HL-60 (cell line): ENCODE data around the gene MAPKAPK2.

Experiments
- DNase-seq, 2 experiments: peaks; one replicate each; pipeline ENCODE4 v3.0.0-alpha.2; 2010 to 2020; ENCODE audit warnings: low read depth in 1 of 2, low spot score in 1 of 2
- H3K27ac ChIP-seq: fragments of 250-450 bp; sonication (Bioruptor Pico); replicated peaks from 2 replicates; pipeline ENCODE4 v1.5.1; 2020; ENCODE audit warnings: mild to moderate bottlenecking, moderate library complexity
- H3K27me3 ChIP-seq: fragments of 250-450 bp; sonication (Bioruptor Pico); 2 replicates; pipeline ENCODE4 v1.5.1; 2021; ENCODE audit warnings: mild to moderate bottlenecking, moderate library complexity; ENCODE audit not compliant: insufficient read depth, poor library complexity, severe bottlenecking
- H3K4me3 ChIP-seq: replicated peaks from 2 replicates; pipeline ENCODE4 v1.5.1; 2011; ENCODE audit warnings: mild to moderate bottlenecking, control low read depth, low read length; ENCODE audit not compliant: insufficient read depth
- CTCF ChIP-seq: IDR thresholded peaks from one replicate; pipeline ENCODE4 v1.5.1; 2011; ENCODE audit warnings: low read length, control low read depth, inconsistent platforms; ENCODE audit not compliant: insufficient read depth
- GABPA ChIP-seq: IDR thresholded peaks from 2 replicates; pipeline ENCODE4 v1.6.1; 2012; ENCODE audit warnings: low read depth
- POLR2AphosphoS5 ChIP-seq: IDR thresholded peaks from 2 replicates; pipeline ENCODE4 v1.6.1; 2012; ENCODE audit warnings: low read depth
- REST ChIP-seq: IDR thresholded peaks from 2 replicates; pipeline ENCODE4 v1.6.1; 2012; ENCODE audit warnings: low read depth; ENCODE audit not compliant: insufficient replicate concordance
- SPI1 ChIP-seq: IDR thresholded peaks from 2 replicates; pipeline ENCODE4 v1.6.1; 2012; ENCODE audit warnings: low read depth, mild to moderate bottlenecking, borderline replicate concordance

The MAPKAPK2 gene

GRCh38 chr1:206770531-206771337 is 86.0 kb downstream of the MAPKAPK2 start, which contains the start of gene IL19:
Gene IL19, plus strand, starts transcription at chr1:206770773. Its CDS starts 65,890 bp downstream, at chr1:206836663.
- H3K4me3 ChIP-seq = no peak within 1 kb of the TSS
- no peaks in the 10 kb centered on the region for H3K27me3 ChIP-seq
- peak in 1 of 2 experiments; percentile 76 for DNase-seq
- peak; percentile 99 for TF ChIP-seq SPI1
- TF ChIP-seq GABPA = no peak
- no peak within 1 kb of the TSS; the same call in 1 of the 2 replicates for H3K27ac ChIP-seq

- TF ChIP-seq CTCF (no peak), GABPA (no peak), SPI1 (no peak)
- H3K27ac ChIP-seq = no peak overlapping the region
- no peak for DNase-seq
- H3K4me3 ChIP-seq = no peak overlapping the region
- H3K27me3 ChIP-seq = no peaks in the 10 kb centered on the region
Observed at GRCh38 chr1:206771338-206771692, 86.6 kb downstream of the MAPKAPK2 start.

GRCh38 chr1:206772243-206772937 is 87.7 kb downstream of the MAPKAPK2 start, which contains the start of gene IL10:
Gene IL10, minus strand, starts transcription at chr1:206772494. Its CDS starts 59 bp downstream, at chr1:206772435.
- DNase-seq = peak in 1 of 2 experiments; percentile 59
- Histone ChIP-seq H3K4me3 (no peak within 1 kb of the TSS), H3K27ac (no peak within 1 kb of the TSS), H3K27me3 (no peaks in the 10 kb centered on the region)
- no peak for TF ChIP-seq POLR2AphosphoS5
- no peak for TF ChIP-seq GABPA
- TF ChIP-seq SPI1 = no peak
- TF ChIP-seq REST = no peak
- TF ChIP-seq CTCF = no peak

- Histone ChIP-seq H3K4me3 (no peak overlapping the region), H3K27me3 (no peaks in the 10 kb centered on the region), H3K27ac (no peak overlapping the region)
- TF ChIP-seq CTCF = no peak
- TF ChIP-seq SPI1 = peak; percentile 67
- no peak for TF ChIP-seq POLR2AphosphoS5
- DNase-seq = no peak
Observed at GRCh38 chr1:206774093-206774492, 89.4 kb downstream of the MAPKAPK2 start.
